Endothelial cell of umbilical vein (primary cell): ENCODE data around the gene LRCH2. TPM values are rescaled to one million over a fixed set of nuclear protein-coding genes. Genes with fewer than 3 reads are reported as not detected.

Experiments used
- BruUV-seq: library from RNA; stranded (reverse); fragments of 400-500 nt; replicated peaks from 2 replicates; lab custom pipeline; 2021; lab: Mats Ljungman, UMichigan
- CTCF ChIA-PET: fragments of 300-600, 350-600 bp; sonication (Branson Sonifier 250); formaldehyde crosslinking; loops from one replicate; lab custom pipeline; 2021; ENCODE audit warnings: antibody characterized with exemption, inconsistent platforms; lab: Charles Lee
- POLR2A ChIA-PET: fragments of 300-600, 350-600 bp; sonication (Branson Sonifier 250); formaldehyde crosslinking; loops from one replicate; lab custom pipeline; 2021; ENCODE audit warnings: antibody characterized with exemption, inconsistent platforms; lab: Charles Lee
- DNase-seq: peaks from one replicate; pipeline ENCODE4 v3.0.0-alpha.2; 2011; ENCODE audit warnings: low read depth, low spot score
- FAIRE-seq: peaks from 2 replicates; lab custom pipeline; 2011; peaks lifted over from hg19 to GRCh38; lab: Jason Lieb, UNC
- H2AFZ ChIP-seq: 2 replicates; pipeline ENCODE4 v1.6.0; 2012; ENCODE audit warnings: low read depth, low read length, control low read depth, inconsistent platforms
- H3K27ac ChIP-seq: 2 replicates; pipeline ENCODE4 v1.5.1; 2011; ENCODE audit warnings: low read depth, mild to moderate bottlenecking, control low read depth, low read length, moderate library complexity; ENCODE audit not compliant: insufficient read depth
- H3K27me3 ChIP-seq, 2 experiments: 2 replicates each; pipeline versions ENCODE4 v1.6.0 to v1.6.1; 2011; ENCODE audit warnings: low read length in 2 of 2, mixed read lengths in 1 of 2; ENCODE audit not compliant: control insufficient read depth in 2 of 2, insufficient read depth in 2 of 2
- H3K36me3 ChIP-seq, 2 experiments: 2 replicates in 1 of 2; 3 replicates in 1 of 2; pipeline ENCODE4 v1.5.1; 2011; ENCODE audit warnings: low read length in 2 of 2, mild to moderate bottlenecking in 1 of 2, moderate library complexity in 1 of 2; ENCODE audit not compliant: control insufficient read depth in 2 of 2, insufficient read depth in 2 of 2; ENCODE audit errors: extremely low read depth in 1 of 2
- H3K4me1 ChIP-seq: 3 replicates; pipeline ENCODE4 v1.5.1; 2011; ENCODE audit warnings: mild to moderate bottlenecking, low read length; ENCODE audit not compliant: control insufficient read depth, insufficient read depth; ENCODE audit errors: extremely low read depth
- H3K4me2 ChIP-seq: 2 replicates; pipeline ENCODE4 v1.6.1; 2011; ENCODE audit warnings: low read length, control low read depth, mixed read lengths; ENCODE audit not compliant: insufficient read depth
- H3K4me3 ChIP-seq, 3 experiments: fragments of 200-600 bp in 1 of 3; sonication (generic), shearing (Covaris generic) in 1 of 3; replicated peaks in 1 of 3; 2 replicates each; pipeline ENCODE4 v1.5.1; 2011 to 2016; ENCODE audit warnings: control low read depth in 3 of 3, low read length in 3 of 3, mild to moderate bottlenecking in 2 of 3, inconsistent platforms in 1 of 3, low read depth in 1 of 3, moderate library complexity in 1 of 3; ENCODE audit not compliant: insufficient read depth in 1 of 3
- H3K79me2 ChIP-seq: 2 replicates; pipeline ENCODE4 v1.6.0; 2012; ENCODE audit warnings: low read length, inconsistent platforms; ENCODE audit not compliant: control insufficient read depth, insufficient read depth
- H3K9ac ChIP-seq: replicated peaks from 2 replicates; pipeline ENCODE3; 2011; ENCODE audit warnings: low read length, control low read depth; ENCODE audit not compliant: insufficient read depth; ENCODE audit errors: extremely low read depth
- H3K9me1 ChIP-seq: replicated peaks from 3 replicates; pipeline ENCODE4 v1.6.0; 2011; ENCODE audit warnings: mild to moderate bottlenecking, low read length; ENCODE audit not compliant: control insufficient read depth, insufficient read depth; ENCODE audit errors: extremely low read depth
- H3K9me3 ChIP-seq: replicated peaks from 2 replicates; pipeline ENCODE4 v1.5.1; 2012; ENCODE audit warnings: low read length, inconsistent platforms; ENCODE audit not compliant: control insufficient read depth, insufficient read depth
- H4K20me1 ChIP-seq: replicated peaks from 2 replicates; pipeline ENCODE3; 2011; ENCODE audit warnings: mild to moderate bottlenecking, low read length; ENCODE audit not compliant: control insufficient read depth, insufficient read depth; ENCODE audit errors: extremely low read depth
- CTCF ChIP-seq, 2 donors: IDR thresholded peaks; 1 replicate in 1 of 2; 2 replicates in 1 of 2; pipeline ENCODE4 v1.5.1; 2011; ENCODE audit warnings: low read length in 2 of 2, mild to moderate bottlenecking in 2 of 2, moderate library complexity in 2 of 2, control low read depth in 1 of 2, inconsistent platforms in 1 of 2, low read depth in 1 of 2; ENCODE audit not compliant: insufficient read depth in 1 of 2; ENCODE audit errors: extremely low read depth in 1 of 2
- EZH2 ChIP-seq: IDR thresholded peaks from 2 replicates; pipeline ENCODE4 v1.6.1; 2012; ENCODE audit warnings: borderline replicate concordance, low read depth, mild to moderate bottlenecking, moderate library complexity, low read length, inconsistent platforms; ENCODE audit not compliant: severe bottlenecking
- FOS ChIP-seq: IDR thresholded peaks from 2 replicates; pipeline ENCODE4 v1.6.1; 2011; ENCODE audit warnings: mild to moderate bottlenecking, low read length, moderate library complexity, borderline replicate concordance; ENCODE audit not compliant: insufficient read depth
- GATA2 ChIP-seq: IDR thresholded peaks from 2 replicates; pipeline ENCODE4 v1.7.0; 2011; ENCODE audit warnings: low read depth, mild to moderate bottlenecking, moderate library complexity, mixed read lengths, low read length; ENCODE audit not compliant: insufficient read length, insufficient read depth
- JUN ChIP-seq: IDR thresholded peaks from 2 replicates; pipeline ENCODE4 v1.6.1; 2011; ENCODE audit warnings: borderline replicate concordance, low read depth; ENCODE audit not compliant: insufficient read length, insufficient read depth
- MYC ChIP-seq: IDR thresholded peaks from one replicate; pipeline ENCODE4 v1.6.1; 2011; ENCODE audit warnings: mild to moderate bottlenecking, low read depth, low read length
- POLR2A ChIP-seq: IDR thresholded peaks from 2 replicates; pipeline ENCODE4 v1.6.1; 2012; ENCODE audit warnings: low read depth, mild to moderate bottlenecking, control low read depth, low read length
- POLR2AphosphoS5 ChIP-seq: IDR thresholded peaks from 2 replicates; pipeline ENCODE4 v1.6.1; 2012; ENCODE audit warnings: low read depth, mild to moderate bottlenecking, control low read depth, low read length, moderate library complexity; ENCODE audit not compliant: insufficient read depth
- dilution Hi-C: fragments of 300-500 bp; cut with MboI; formaldehyde crosslinking; loops from one replicate; pipeline ENCODE4 v1.15.0; 2019; ENCODE audit warnings: low sequenced_read_pairs; ENCODE audit not compliant: extremely low pct_ligation_motif_present
- intact Hi-C: fragments of 100-400 bp; cut with micrococcal nuclease; formaldehyde crosslinking; loops from one replicate; pipeline ENCODE4 v1.10.0; 2022
- polyA plus RNA-seq, 4 experiments: library from polyadenylated mRNA; depleted of rRNA in 3 of 4; stranded (reverse) in 3 of 4; unstranded in 1 of 4; fragments of >200 nt; gene quantifications; 2 replicates each; pipeline versions ENCODE4 v1.2.1 to v1.2.3, GENCODE V29; 2011 to 2012; ENCODE audit warnings: missing spikeins in 1 of 4
- total RNA-seq: library from RNA; stranded (reverse); gene quantifications from 2 replicates; pipeline ENCODE4 v1.2.3, GENCODE V29; 2021
- TF ChIP-seq, protein P1 (sequence below): IDR thresholded peaks from 2 replicates; pipeline ENCODE4 v1.6.1; 2011; ENCODE audit not compliant: insufficient read depth, insufficient read length

Gene LRCH2
- total and polyA plus RNA-seq, 2 donors (not counting 3 experiments of a cell fraction or from before 2014, with no cell fraction given), result 1.1 to 4.6 TPM

DNA sequence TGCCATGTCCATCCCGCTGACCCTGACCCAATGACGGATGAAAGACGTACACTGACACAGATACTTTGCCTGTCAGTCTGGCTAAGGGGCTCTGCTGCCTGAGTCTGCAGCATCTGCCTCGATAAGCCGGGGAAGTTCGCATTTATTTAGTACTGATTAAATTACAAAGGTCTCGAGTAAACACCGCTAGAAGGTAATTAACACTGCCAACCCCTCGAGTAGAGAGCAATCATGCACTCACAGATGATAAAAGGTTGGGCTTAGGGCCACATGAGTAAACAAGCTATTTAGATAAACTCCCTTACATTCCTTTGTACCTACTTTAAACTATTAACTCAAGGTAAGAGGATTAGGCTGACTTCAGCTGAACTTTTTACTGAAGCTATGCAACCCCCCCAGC lies 60.7 kb downstream of the LRCH2 start:
- ChIA-PET CTCF (no interaction called here), POLR2A (no interaction called here)
- dilution Hi-C loops, result no loop called here
- no peaks in the 10 kb centered on the region for H3K9me1 ChIP-seq
- no peaks in the 10 kb centered on the region for H3K36me3 ChIP-seq
- no peak for TF ChIP-seq POLR2A
- no peak for TF ChIP-seq JUN
- no peak for TF ChIP-seq CTCF (IDR thresholded peaks at IDR 0.05; ENCODE audit: extremely low read depth in 1 of 2, insufficient read depth in 1 of 2, low read depth in 1 of 2, low read length in 2 of 2)
- TF ChIP-seq FOS, result no peak
- no peak for TF ChIP-seq MYC
- TF ChIP-seq POLR2AphosphoS5, result no peak
- no peak for TF ChIP-seq GATA2
- no peak for TF ChIP-seq EZH2
- TF ChIP-seq, protein P1, sequence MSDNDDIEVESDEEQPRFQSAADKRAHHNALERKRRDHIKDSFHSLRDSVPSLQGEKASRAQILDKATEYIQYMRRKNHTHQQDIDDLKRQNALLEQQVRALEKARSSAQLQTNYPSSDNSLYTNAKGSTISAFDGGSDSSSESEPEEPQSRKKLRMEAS, result no peak
- H3K4me3 ChIP-seq, result no peak overlapping the region
- no peak overlapping the region for H2AFZ ChIP-seq
- no peak overlapping the region for H3K27ac ChIP-seq
- no peak overlapping the region for H3K9ac ChIP-seq
- no peak for DNase-seq
- H3K4me2 ChIP-seq, result no peak overlapping the region
- H3K27me3 ChIP-seq, result no peaks in the 10 kb centered on the region
- no peaks in the 10 kb centered on the region for H4K20me1 ChIP-seq
- intact Hi-C loops, result loop anchor here (5.0 kb wide), 1 partner anchor 59 kb away; the partner anchor contains the start of gene LRCH2
- H3K4me1 ChIP-seq, result peaks cover 9% of the 10 kb centered on the region
- FAIRE-seq, result no peak
- H3K79me2 ChIP-seq, result no peaks in the 10 kb centered on the region
- no TSS peak for BruUV-seq
- H3K9me3 ChIP-seq, result no peaks in the 10 kb centered on the region
